K562 (cell line): ENCODE results near the gene CPNE6. TPM values are rescaled to one million over a fixed set of nuclear protein-coding genes. Genes with fewer than 3 reads are reported as not detected.

Source experiments
- E2F6 ChIP-seq, 2 experiments: IDR thresholded peaks; 2 replicates each; pipeline ENCODE4 v1.6.1; 2011; ENCODE audit warnings: borderline replicate concordance in 1 of 2, control low read depth in 1 of 2, low read depth in 1 of 2, low read length in 1 of 2, mild to moderate bottlenecking in 1 of 2, mixed read lengths in 1 of 2, moderate library complexity in 1 of 2; ENCODE audit not compliant: insufficient read depth in 1 of 2, insufficient read length in 1 of 2, poor library complexity in 1 of 2, severe bottlenecking in 1 of 2; ENCODE audit errors: extremely low read depth in 1 of 2
- HMGN3 ChIP-seq: IDR thresholded peaks from 2 replicates; pipeline ENCODE4 v1.6.1; 2011; ENCODE audit warnings: borderline replicate concordance, low read depth, mild to moderate bottlenecking, mixed read lengths, low read length; ENCODE audit not compliant: insufficient read length; ENCODE audit errors: extremely low read depth
- MEIS2 ChIP-seq: fragments of 450-650 bp; IDR thresholded peaks from 2 replicates; pipeline ENCODE4 v1.6.1; 2014; ENCODE audit warnings: mild to moderate bottlenecking; ENCODE audit not compliant: partially characterized antibody
- MXI1 ChIP-seq: IDR thresholded peaks from 2 replicates; pipeline ENCODE4 v1.6.1; 2011; ENCODE audit warnings: low read depth, mild to moderate bottlenecking, improper control_type of control experiment, low read length
- NEUROD1 ChIP-seq: fragments of 150-350 bp; IDR thresholded peaks from 2 replicates; pipeline ENCODE4 v1.6.1; 2014; ENCODE audit warnings: borderline replicate concordance, low read length, low read depth; ENCODE audit not compliant: partially characterized antibody
- NR2C2 ChIP-seq, 2 experiments: fragments of 200-800 bp in 1 of 2; sonication (Bioruptor generic) in 1 of 2; sonication (generic) in 1 of 2; formaldehyde crosslinking in 1 of 2; IDR thresholded peaks; 2 replicates each; pipeline versions ENCODE4 v1.6.1 to v1.8.0; 2016 to 2022; ENCODE audit warnings: mild to moderate bottlenecking in 1 of 2, missing compliant biosample characterization in 1 of 2, missing genetic modification characterization in 1 of 2, missing genetic modification reagents in 1 of 2
- PCBP2 ChIP-seq: fragments of 200-400 bp; formaldehyde crosslinking; IDR thresholded peaks from 2 replicates; pipeline ENCODE4 v1.6.1; 2018; ENCODE audit warnings: low read length, low read depth, mild to moderate bottlenecking, moderate library complexity; ENCODE audit not compliant: poor library complexity, severe bottlenecking
- SIN3B ChIP-seq: fragments of 450-650 bp; IDR thresholded peaks from 2 replicates; pipeline ENCODE4 v1.6.1; 2017; ENCODE audit warnings: low read depth, mild to moderate bottlenecking, moderate library complexity
- SP2 ChIP-seq: IDR thresholded peaks from 2 replicates; pipeline ENCODE4 v1.6.1; 2011; ENCODE audit warnings: mild to moderate bottlenecking, low read depth, low read length, moderate library complexity; ENCODE audit not compliant: poor library complexity, severe bottlenecking; ENCODE audit errors: extremely low read depth
- THRAP3 ChIP-seq: fragments of 450-650 bp; IDR thresholded peaks from 2 replicates; pipeline ENCODE4 v1.6.1; 2016; ENCODE audit warnings: mild to moderate bottlenecking, inconsistent platforms, borderline replicate concordance
- polyA plus RNA-seq, 8 experiments: library from polyadenylated mRNA; depleted of rRNA in 4 of 8; stranded (reverse) in 5 of 8; unstranded in 3 of 8; fragments of >200 nt; fragmentation: Nextera tagmentation in 2 of 8; fragmentation: Illumina TruSeq in 1 of 8; extraction: Ambion mirVana in 2 of 8; extraction: Trizol in 1 of 8; gene quantifications; 2 replicates each; pipeline versions ENCODE4 v1.2.1 to v1.2.3, GENCODE V29; 2011 to 2014; ENCODE audit warnings: inconsistent platforms in 1 of 8, missing spikeins in 1 of 8
- total RNA-seq, 7 experiments: library from RNA; depleted of rRNA in 6 of 7; stranded (reverse); fragments of >200 nt in 6 of 7; fragmentation: Illumina TruSeq in 2 of 7; extraction: Trizol in 2 of 7; gene quantifications; 2 replicates each; pipeline versions ENCODE4 v1.2.1 to v1.2.3, GENCODE V29; 2011 to 2021; ENCODE audit warnings: low replicate concordance in 1 of 7
- TF ChIP-seq, protein P1 (sequence below): fragments of 450-650 bp; IDR thresholded peaks from 2 replicates; pipeline ENCODE4 v1.6.1; 2018; ENCODE audit not compliant: partially characterized antibody
- TF ChIP-seq, protein P2 (sequence below): sonication (generic); formaldehyde crosslinking; IDR thresholded peaks from 2 replicates; pipeline ENCODE4 v1.9.0; 2022; ENCODE audit warnings: mild to moderate bottlenecking, missing genetic modification reagents
- TF ChIP-seq, protein P3 (sequence below), 2 experiments: IDR thresholded peaks in 1 of 2; conservative IDR thresholded peaks in 1 of 2; 2 replicates each; pipeline ENCODE4 v1.6.1; 2016; ENCODE audit warnings: low read depth in 2 of 2, mild to moderate bottlenecking in 1 of 2, missing compliant biosample characterization in 1 of 2, missing genetic modification characterization in 1 of 2, moderate library complexity in 1 of 2

The CPNE6 gene
- total and polyA plus RNA-seq, 9 of the 15 experiments (the other 6 are each of a cell fraction or from before 2014, with no cell fraction given), result not detected

- TF ChIP-seq SP2 (peak; percentile 70), MXI1 (peak; percentile 83; the same call in 1 of the 2 replicates), HMGN3 (peak; percentile 45), PCBP2 (no peak), NR2C2 (CRISPR knock-in tag; IDR thresholded peaks at IDR 0.05) (no peak), NR2C2 (tag; IDR thresholded peaks at IDR 0.05) (peak; percentile 78; the same call in 1 of the 2 replicates), THRAP3 (no peak), SIN3B (0 out of 2 replicates have a peak, but pooled peaks have one; percentile 18), NEUROD1 (peak; percentile 94), E2F6 (IDR thresholded peaks at IDR 0.05; ENCODE audit: borderline replicate concordance in 1 of 2, extremely low read depth in 1 of 2, insufficient read depth in 1 of 2, insufficient read length in 1 of 2, low read depth in 1 of 2, low read length in 1 of 2, poor library complexity in 1 of 2, severe bottlenecking in 1 of 2) (peak in 1 of 2 experiments; percentile 75), MEIS2 (peak; percentile 99)
- TF ChIP-seq, protein P1, sequence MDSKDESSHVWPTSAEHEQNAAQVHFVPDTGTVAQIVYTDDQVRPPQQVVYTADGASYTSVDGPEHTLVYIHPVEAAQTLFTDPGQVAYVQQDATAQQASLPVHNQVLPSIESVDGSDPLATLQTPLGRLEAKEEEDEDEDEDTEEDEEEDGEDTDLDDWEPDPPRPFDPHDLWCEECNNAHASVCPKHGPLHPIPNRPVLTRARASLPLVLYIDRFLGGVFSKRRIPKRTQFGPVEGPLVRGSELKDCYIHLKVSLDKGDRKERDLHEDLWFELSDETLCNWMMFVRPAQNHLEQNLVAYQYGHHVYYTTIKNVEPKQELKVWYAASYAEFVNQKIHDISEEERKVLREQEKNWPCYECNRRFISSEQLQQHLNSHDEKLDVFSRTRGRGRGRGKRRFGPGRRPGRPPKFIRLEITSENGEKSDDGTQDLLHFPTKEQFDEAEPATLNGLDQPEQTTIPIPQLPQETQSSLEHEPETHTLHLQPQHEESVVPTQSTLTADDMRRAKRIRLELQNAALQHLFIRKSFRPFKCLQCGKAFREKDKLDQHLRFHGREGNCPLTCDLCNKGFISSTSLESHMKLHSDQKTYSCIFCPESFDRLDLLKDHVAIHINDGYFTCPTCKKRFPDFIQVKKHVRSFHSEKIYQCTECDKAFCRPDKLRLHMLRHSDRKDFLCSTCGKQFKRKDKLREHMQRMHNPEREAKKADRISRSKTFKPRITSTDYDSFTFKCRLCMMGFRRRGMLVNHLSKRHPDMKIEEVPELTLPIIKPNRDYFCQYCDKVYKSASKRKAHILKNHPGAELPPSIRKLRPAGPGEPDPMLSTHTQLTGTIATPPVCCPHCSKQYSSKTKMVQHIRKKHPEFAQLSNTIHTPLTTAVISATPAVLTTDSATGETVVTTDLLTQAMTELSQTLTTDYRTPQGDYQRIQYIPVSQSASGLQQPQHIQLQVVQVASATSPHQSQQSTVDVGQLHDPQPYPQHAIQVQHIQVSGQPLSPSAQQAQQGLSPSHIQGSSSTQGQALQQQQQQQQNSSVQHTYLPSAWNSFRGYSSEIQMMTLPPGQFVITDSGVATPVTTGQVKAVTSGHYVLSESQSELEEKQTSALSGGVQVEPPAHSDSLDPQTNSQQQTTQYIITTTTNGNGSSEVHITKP, result peak; percentile 67
- TF ChIP-seq, protein P2, sequence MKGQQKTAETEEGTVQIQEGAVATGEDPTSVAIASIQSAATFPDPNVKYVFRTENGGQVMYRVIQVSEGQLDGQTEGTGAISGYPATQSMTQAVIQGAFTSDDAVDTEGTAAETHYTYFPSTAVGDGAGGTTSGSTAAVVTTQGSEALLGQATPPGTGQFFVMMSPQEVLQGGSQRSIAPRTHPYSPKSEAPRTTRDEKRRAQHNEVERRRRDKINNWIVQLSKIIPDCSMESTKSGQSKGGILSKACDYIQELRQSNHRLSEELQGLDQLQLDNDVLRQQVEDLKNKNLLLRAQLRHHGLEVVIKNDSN, result peak; percentile 96
- TF ChIP-seq, protein P3, sequence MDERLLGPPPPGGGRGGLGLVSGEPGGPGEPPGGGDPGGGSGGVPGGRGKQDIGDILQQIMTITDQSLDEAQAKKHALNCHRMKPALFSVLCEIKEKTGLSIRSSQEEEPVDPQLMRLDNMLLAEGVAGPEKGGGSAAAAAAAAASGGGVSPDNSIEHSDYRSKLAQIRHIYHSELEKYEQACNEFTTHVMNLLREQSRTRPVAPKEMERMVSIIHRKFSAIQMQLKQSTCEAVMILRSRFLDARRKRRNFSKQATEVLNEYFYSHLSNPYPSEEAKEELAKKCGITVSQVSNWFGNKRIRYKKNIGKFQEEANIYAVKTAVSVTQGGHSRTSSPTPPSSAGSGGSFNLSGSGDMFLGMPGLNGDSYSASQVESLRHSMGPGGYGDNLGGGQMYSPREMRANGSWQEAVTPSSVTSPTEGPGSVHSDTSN (CRISPR knock-in tag; IDR thresholded peaks at IDR 0.05; ENCODE audit: low read depth), result peak; percentile 91
- TF ChIP-seq, protein P3 (tag; conservative IDR thresholded peaks at IDR 0.05; ENCODE audit: low read depth), result peak; percentile 96
Measured at GRCh38 chr14:24114532-24115421, 43.4 kb downstream of the CPNE6 start, which contains the start of the genes DCAF11 and NRL (continued).
